ENCODE measurements around the gene INTS3.

Gene INTS3

GRCh38 chr1:153798468-153798780 lies 70.6 kb downstream of the INTS3 start:
- no peak for DNase-seq

- DNase-seq: no peak
Measured at GRCh38 chr1:153799016-153799415, 71.2 kb downstream of the INTS3 start.

- DNase-seq: no peak
Measured at GRCh38 chr1:153799566-153800465, 72.0 kb downstream of the INTS3 start.

- DNase-seq: no peak
Measured at GRCh38 chr1:153800516-153800915, 72.7 kb downstream of the INTS3 start.

- DNase-seq: no peak
Measured at GRCh38 chr1:153801028-153801625, 73.3 kb downstream of the INTS3 start.

GRCh38 chr1:153801786-153802697 lies 74.2 kb downstream of the INTS3 start:
- DNase-seq: no peak

GRCh38 chr1:153803470-153804056 lies 75.7 kb downstream of the INTS3 start:
- DNase-seq: no peak

GRCh38 chr1:153804112-153804511 lies 76.3 kb downstream of the INTS3 start:
- no peak for DNase-seq

- DNase-seq: peak; percentile 24 to 45
Measured at GRCh38 chr1:153805042-153805745, 77.3 kb downstream of the INTS3 start.

- DNase-seq: no peak
Measured at GRCh38 chr1:153805886-153806719, 78.3 kb downstream of the INTS3 start.

- DNase-seq: no peak
Measured at GRCh38 chr1:153816283-153816889, 88.5 kb downstream of the INTS3 start.

- no peak for DNase-seq
Measured at GRCh38 chr1:153818876-153819275, 91.0 kb downstream of the INTS3 start.
